HEK293 (cell line): ENCODE data around the gene DGKB.

Source experiments
- CTCF ChIP-seq: fragments of 450-650 bp; formaldehyde crosslinking; IDR thresholded peaks from 2 replicates; pipeline ENCODE4 v1.5.1; 2016; ENCODE audit warnings: missing biosample characterization, missing genetic modification characterization
- FEZF1 ChIP-seq: fragments of 450-650 bp; formaldehyde crosslinking; IDR thresholded peaks from 2 replicates; pipeline ENCODE4 v1.5.1; 2016; ENCODE audit warnings: missing biosample characterization, missing genetic modification characterization
- HOXA7 ChIP-seq: sonication (generic); formaldehyde crosslinking; IDR thresholded peaks from 2 replicates; pipeline ENCODE4 v1.8.1; 2022; ENCODE audit warnings: missing genetic modification reagents, borderline replicate concordance
- MEIS1 ChIP-seq: sonication (generic); formaldehyde crosslinking; IDR thresholded peaks from 2 replicates; pipeline ENCODE4 v1.8.1; 2022; ENCODE audit warnings: missing genetic modification reagents, mild to moderate bottlenecking, borderline replicate concordance
- SP7 ChIP-seq: fragments of 450-650 bp; formaldehyde crosslinking; IDR thresholded peaks from 2 replicates; pipeline ENCODE4 v1.5.1; 2016; ENCODE audit warnings: missing biosample characterization, missing genetic modification characterization
- ZNF10 ChIP-seq: fragments of 450-650 bp; formaldehyde crosslinking; IDR thresholded peaks from 2 replicates; pipeline ENCODE4 v1.5.1; 2017; ENCODE audit warnings: missing biosample characterization, missing genetic modification characterization
- ZNF132 ChIP-seq: fragments of 450-650 bp; formaldehyde crosslinking; IDR thresholded peaks from 2 replicates; pipeline ENCODE4 v1.5.1; 2017; ENCODE audit warnings: missing biosample characterization, missing genetic modification characterization, borderline replicate concordance
- ZNF501 ChIP-seq: fragments of 450-650 bp; formaldehyde crosslinking; IDR thresholded peaks from 2 replicates; pipeline ENCODE4 v1.5.1; 2016; ENCODE audit warnings: missing biosample characterization, missing genetic modification characterization
- ZNF513 ChIP-seq: fragments of 450-650 bp; IDR thresholded peaks from 2 replicates; pipeline ENCODE4 v1.5.1; 2018; ENCODE audit warnings: missing biosample characterization, missing genetic modification characterization
- ZNF555 ChIP-seq: fragments of 450-650 bp; formaldehyde crosslinking; conservative IDR thresholded peaks from 2 replicates; pipeline ENCODE4 v1.5.1; 2017; ENCODE audit warnings: missing biosample characterization, mild to moderate bottlenecking, missing genetic modification characterization, inconsistent platforms
- ZNF660 ChIP-seq: fragments of 450-650 bp; IDR thresholded peaks from 2 replicates; pipeline ENCODE4 v1.5.1; 2018; ENCODE audit warnings: missing biosample characterization, mild to moderate bottlenecking, missing genetic modification characterization
- ZNF664 ChIP-seq: fragments of 450-650 bp; formaldehyde crosslinking; IDR thresholded peaks from 2 replicates; pipeline ENCODE4 v1.5.1; 2016; ENCODE audit warnings: missing biosample characterization, missing genetic modification characterization
- ZNF670 ChIP-seq: fragments of 450-650 bp; formaldehyde crosslinking; IDR thresholded peaks from 2 replicates; pipeline ENCODE4 v1.5.1; 2016; ENCODE audit warnings: missing biosample characterization, missing genetic modification characterization, low read depth
- ZNF768 ChIP-seq: fragments of 450-650 bp; formaldehyde crosslinking; IDR thresholded peaks from 2 replicates; pipeline ENCODE4 v1.5.1; 2018; ENCODE audit warnings: missing biosample characterization, mild to moderate bottlenecking, missing genetic modification characterization

- TF ChIP-seq CTCF (tag by site-specific recombination) (no peak), ZNF555 (no peak), ZNF513 (tag by site-specific recombination) (no peak), HOXA7 (no peak), ZNF132 (tag by site-specific recombination) (no peak), ZNF10 (tag by site-specific recombination) (no peak), ZNF768 (tag by site-specific recombination) (no peak), ZNF670 (tag by site-specific recombination) (no peak), ZNF664 (no peak), SP7 (tag by site-specific recombination) (no peak), ZNF501 (tag by site-specific recombination) (no peak), MEIS1 (CRISPR knock-in tag) (no peak), ZNF660 (tag by site-specific recombination) (no peak), FEZF1 (tag by site-specific recombination) (no peak)
These were observed 66.5 kb downstream of the DGKB start for GRCh38 chr7:14836006-14836405.
